HG03442 (cell line): Measurements from ENCODE around the gene PLCG2.
"Not testable (repeated sequence)": the region's sequence is repeated elsewhere in the genome, so short reads cannot be mapped to it uniquely, and the experiment has no call there.

Experiments used
- ATAC-seq: cut with Tn5 transposase; IDR thresholded peaks from one replicate; pipeline ENCODE4 v1.9.1; 2021; ENCODE audit warnings: mild to moderate bottlenecking, moderate library complexity; ENCODE audit not compliant: unreplicated experiment

PLCG2 gene

GRCh38 chr16:81873843-81874752, 95.0 kb downstream of the PLCG2 start:
- ATAC-seq = peak; percentile 72

- ATAC-seq = no peak
Measured at GRCh38 chr16:81875461-81875860, 96.4 kb downstream of the PLCG2 start.

GRCh38 chr16:81876273-81876900, 97.3 kb downstream of the PLCG2 start:
- no peak for ATAC-seq

GRCh38 chr16:81877490-81877889, 98.4 kb downstream of the PLCG2 start:
- ATAC-seq = not testable (repeated sequence)

- ATAC-seq = no peak
Measured at GRCh38 chr16:81878529-81878928, 99.4 kb downstream of the PLCG2 start.

- no peak for ATAC-seq
Measured at GRCh38 chr16:81879625-81880024, 100.5 kb downstream of the PLCG2 start.

GRCh38 chr16:81880816-81881215, 101.7 kb downstream of the PLCG2 start:
- no peak for ATAC-seq

- ATAC-seq = no peak
Measured at GRCh38 chr16:81881228-81881627, 102.1 kb downstream of the PLCG2 start.

GRCh38 chr16:81882559-81882958, 103.5 kb downstream of the PLCG2 start:
- ATAC-seq = no peak

GRCh38 chr16:81883235-81883634, 104.1 kb downstream of the PLCG2 start:
- ATAC-seq = no peak

GRCh38 chr16:81885976-81886586, 107.0 kb downstream of the PLCG2 start:
- ATAC-seq = no peak

- ATAC-seq = no peak
Measured at GRCh38 chr16:81888520-81889394, 109.7 kb downstream of the PLCG2 start.

GRCh38 chr16:81891736-81892364, 112.8 kb downstream of the PLCG2 start:
- ATAC-seq = no peak

- no peak for ATAC-seq
Measured at GRCh38 chr16:81894592-81894991, 115.5 kb downstream of the PLCG2 start.

GRCh38 chr16:81896902-81897301, 117.8 kb downstream of the PLCG2 start:
- no peak for ATAC-seq

GRCh38 chr16:81899601-81900000, 120.5 kb downstream of the PLCG2 start:
- ATAC-seq = no peak

- no peak for ATAC-seq
Measured at GRCh38 chr16:81900014-81900413, 120.9 kb downstream of the PLCG2 start.

GRCh38 chr16:81900456-81900855, 121.4 kb downstream of the PLCG2 start:
- no peak for ATAC-seq

- ATAC-seq = no peak
Measured at GRCh38 chr16:81901484-81901883, 122.4 kb downstream of the PLCG2 start.

- no peak for ATAC-seq
Measured at GRCh38 chr16:81902025-81902424, 122.9 kb downstream of the PLCG2 start.
